GM19025 (cell line): Measurements from ENCODE around the gene IRGC.
"Not testable (repeated sequence)": the region's sequence is repeated elsewhere in the genome, so short reads cannot be mapped to it uniquely, and the experiment has no call there.

Experiments
- ATAC-seq: cut with Tn5 transposase; IDR thresholded peaks from one replicate; pipeline ENCODE4 v1.9.1; 2021; ENCODE audit warnings: mild to moderate bottlenecking, low read depth, moderate library complexity; ENCODE audit not compliant: unreplicated experiment

Gene IRGC, protein sequence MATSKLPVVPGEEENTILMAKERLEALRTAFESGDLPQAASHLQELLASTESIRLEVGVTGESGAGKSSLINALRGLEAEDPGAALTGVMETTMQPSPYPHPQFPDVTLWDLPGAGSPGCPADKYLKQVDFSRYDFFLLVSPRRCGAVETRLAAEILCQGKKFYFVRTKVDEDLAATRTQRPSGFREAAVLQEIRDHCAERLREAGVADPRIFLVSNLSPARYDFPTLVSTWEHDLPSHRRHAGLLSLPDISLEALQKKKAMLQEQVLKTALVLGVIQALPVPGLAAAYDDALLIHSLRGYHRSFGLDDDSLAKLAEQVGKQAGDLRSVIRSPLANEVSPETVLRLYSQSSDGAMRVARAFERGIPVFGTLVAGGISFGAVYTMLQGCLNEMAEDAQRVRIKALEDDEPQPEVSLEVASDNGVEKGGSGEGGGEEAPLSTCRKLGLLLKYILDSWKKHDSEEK

DNA sequence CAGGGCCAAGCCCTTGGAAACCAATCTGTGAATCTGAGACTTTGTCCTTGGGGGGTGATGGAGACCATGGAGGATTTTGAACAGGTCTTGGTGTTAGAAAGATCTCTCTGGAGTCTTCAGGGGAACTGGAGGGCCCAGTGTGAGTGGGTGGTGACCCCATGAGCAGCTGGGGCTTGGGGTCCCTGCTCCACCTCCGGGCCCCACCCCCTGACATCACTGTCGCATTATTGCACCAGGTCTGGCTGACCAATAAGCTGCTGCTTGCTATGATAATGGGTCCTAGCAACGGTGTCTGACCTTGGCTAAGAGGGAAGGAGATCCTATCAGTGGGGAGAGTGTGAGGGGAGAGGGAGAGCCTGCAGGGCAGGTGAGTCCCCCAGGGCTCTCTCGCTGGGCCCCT is at the start of gene IRGC:
IRGC (plus strand) TSS at position 301 of the 400 bp plus-strand sequence. CDS start 2,483 bp downstream, outside the sequence.
- ATAC-seq, result no peak

DNA sequence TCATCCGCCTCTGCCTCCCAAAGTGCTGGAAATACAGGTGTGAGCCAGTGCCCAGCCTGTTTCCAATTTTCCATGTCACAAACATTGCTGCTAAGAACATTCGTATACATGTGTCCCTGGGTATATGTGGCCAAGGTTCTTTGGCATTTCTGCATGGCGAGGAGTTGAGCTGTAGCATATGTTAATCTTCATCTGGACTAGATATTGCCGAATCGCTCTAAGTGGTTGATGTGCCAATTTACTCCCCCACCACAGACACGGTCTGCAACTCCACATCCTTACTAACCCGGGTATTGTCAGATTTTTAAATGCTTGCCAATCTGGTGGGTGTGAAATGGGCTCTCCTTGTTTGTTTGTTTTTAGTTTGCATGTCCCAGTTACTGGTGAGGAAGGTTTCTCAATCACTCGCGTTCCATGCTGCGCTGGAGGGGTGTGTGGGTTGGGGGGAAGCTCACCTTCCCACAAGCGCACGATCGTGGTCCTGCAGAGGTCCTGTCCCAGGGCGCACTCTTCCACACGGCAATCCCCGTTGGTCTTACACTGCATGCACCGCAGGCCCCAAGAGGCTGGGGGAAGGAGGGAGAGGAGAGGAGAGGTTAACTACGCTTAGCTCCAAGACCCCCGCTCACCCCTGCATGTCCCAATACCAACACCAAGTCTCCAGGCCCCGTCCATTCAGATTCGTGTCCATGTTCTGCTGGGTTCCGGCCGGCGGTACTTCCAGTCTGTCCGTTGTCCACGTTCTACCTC is 48.6 kb upstream of the IRGC start:
- ATAC-seq, result no peak

DNA sequence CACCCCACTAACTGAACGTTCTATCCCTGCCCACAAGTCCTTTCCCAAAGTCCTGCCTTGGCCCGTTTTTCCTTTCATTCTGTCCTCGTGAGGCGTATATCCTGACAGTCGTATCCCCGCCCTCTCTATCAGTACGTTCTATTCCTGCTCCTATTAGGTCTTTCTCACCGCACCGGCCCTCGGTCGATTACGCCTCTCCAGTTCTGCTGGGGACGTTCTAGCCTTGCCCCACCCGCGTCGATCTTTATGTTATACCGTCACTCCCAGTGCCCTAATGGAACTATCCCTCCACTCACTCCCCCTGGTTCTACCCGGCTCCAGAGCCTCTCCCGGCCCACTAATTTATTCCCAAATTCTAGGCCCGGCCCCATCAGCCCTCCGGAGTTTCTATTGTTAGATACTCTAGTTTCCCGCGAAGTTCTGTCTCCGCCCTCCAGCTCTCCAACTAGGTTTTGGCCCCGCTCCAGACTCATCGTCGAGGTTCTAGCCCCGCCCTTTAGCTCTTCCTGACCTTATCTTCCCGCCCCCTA is 47.9 kb upstream of the IRGC start:
- ATAC-seq, result no peak

DNA sequence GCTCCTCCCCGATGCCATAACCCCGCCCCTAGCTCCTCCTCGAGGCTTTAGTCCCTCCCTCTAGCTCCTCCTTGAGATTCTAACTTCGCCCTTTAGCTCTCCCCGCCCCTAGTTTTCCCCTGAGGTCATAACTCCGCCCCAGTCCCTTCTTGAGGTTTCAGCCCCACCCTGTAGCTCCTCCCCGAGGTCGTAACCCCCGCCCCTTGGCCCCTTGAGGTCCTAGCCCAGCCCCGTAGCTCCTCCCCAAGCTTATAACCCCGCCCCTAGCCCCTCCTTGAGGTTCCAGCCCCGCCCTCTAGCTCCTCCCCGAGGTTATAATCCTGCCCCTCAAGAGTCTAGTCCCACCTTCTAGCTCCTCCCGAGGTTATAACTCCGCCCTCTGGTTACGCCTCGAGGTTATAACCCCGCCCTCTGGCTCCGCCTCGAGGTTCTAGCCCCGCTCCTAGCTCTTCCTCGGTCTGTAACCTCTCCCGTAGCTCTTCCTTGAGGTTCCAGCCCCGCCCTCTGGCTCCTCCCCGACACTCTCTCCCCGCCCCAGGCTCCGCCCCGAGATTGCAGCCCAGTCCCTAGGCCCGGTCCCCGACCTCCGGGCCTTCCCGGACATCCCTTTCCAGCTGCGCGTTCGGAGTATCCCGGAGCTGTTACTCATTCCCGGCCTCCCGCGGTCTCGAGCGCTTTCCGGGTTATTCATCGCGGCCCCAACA is 47.3 kb upstream of the IRGC start:
- ATAC-seq, result peak; percentile 77

DNA sequence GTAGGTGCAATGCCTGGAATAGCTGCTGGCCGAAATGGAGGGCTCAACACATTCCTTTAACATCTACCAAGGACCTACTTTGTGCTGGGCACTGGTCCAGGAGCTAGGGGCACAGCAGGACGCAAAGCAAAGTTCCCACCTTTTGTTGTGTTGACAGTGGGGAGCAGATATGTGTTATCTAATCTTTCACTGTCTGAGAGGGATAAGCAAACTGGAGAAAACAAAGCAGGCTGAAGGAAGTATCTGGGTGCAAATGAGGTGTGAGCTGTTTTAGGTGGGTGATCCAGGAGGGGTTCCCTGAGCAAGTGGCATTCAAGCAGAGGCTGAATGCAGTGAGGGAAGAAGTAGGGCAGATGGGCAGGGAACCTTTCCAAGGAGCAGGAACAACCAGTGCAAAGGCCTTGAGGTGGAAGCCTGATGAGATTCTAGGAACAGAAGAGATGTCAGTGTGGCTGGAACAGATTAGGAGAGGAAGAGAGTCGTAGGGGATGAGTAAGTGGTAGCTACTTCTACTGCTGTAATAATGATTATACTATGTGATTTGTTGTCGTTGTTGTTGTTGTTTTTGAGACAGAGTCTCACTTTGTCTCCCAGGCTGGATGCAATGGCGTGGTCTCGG is 43.7 kb upstream of the IRGC start:
- no peak for ATAC-seq

DNA sequence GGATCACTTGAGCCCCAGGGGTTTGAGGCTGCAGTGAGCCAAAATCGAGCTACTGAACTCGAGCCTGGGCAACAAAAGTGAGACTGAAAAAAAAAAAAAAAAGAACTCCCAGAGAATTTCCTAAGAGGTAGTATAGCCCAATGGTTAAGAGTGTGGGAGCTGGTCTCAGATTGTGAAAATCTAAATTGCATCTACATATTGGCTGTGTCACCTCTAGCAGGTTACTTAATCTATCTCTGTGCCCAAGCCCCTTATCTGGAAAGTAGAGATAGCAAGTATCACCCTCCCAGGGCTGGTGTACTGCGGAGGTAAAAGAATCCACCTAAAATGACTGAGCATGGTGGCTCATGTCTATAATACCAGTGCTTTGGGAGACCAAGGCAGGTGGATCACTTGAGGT is 42.2 kb upstream of the IRGC start:
- no peak for ATAC-seq

DNA sequence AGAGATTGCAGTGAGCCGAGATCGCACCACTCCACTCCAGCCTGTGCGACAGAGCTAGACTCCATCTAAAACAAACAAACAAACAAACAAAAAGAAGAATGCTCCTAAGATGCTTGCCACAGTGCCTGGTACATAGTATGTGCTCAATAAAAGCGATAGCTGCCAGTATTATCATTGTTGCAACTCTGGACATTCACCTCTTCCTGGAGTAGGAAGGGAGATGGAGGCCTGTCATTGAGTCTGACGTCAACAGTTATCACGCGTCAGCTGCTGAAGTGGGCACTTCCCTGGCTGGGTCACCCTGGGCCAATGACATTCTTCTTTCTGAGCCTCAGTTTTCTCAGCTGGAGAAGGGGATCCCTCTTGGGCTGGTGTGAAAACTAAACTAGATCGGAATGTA is 41.7 kb upstream of the IRGC start:
- ATAC-seq, result no peak

DNA sequence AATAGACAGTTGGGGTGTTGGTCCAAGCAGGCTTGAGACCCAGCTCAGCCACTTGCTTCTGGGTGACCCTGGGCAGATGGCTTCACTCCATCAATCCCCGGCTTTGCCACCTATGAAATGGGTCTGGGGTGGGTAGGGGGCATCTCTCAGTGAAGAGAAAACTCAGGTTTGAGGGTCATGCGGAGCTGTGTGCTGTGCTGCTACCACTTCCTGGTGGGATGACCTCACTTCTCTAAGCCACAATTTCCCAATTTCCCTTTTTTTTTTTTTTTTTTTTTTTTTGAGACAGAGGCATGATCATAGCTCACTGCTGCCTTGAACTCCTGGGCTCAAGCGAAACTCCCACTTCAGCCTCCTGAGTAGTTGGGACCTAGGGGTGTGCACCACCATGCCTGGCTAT is 41.3 kb upstream of the IRGC start:
- no peak for ATAC-seq

DNA sequence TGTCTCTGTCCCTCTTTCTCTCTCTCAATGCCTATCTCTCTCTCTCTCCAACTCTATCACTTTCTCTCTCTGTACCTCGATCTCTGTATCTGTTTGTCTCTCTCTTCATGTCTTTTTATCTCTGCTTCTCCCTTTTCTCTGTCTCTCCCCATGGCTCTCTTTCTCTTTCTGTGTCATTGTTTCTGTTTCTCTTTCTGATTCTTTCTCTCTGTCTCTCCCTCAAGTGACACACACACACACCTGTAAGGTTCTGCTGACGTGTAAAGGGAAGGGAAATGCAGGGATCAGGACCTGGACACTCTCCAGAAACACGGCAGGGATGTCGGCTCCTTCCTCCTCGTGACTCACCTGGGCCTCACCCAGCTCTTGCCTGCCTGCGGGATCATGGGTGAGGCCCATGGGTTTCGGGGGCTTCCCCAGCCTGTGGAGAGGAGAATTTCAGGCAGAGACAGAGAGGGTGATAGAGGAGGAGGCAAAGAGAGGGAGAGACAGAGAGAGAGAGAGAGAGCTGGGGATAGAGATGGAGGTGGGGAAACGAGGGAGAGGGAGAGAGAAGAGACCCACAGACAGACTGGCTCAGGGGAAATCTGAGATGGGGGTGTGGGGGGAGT is 40.5 kb upstream of the IRGC start:
- peak; percentile 53 for ATAC-seq

DNA sequence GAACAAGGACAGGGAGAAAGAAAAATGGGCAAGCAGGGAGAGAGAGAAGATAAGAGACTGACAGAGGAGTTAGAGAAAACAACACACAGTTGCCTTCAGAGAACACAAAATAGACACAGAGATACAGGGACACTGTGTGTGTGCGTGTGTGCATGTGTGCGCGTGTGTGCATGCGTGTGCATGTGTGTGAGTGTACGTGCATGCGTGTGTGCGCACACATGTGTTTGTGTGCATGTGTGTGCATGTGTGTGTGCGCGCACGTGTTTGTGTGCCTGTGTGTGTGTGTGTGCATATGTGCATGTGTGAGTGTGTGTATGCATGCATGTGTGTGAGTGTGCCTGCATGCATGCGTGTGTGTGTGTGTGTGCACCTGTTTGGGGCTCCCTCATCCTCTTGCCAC is 40.0 kb upstream of the IRGC start:
- no peak for ATAC-seq

DNA sequence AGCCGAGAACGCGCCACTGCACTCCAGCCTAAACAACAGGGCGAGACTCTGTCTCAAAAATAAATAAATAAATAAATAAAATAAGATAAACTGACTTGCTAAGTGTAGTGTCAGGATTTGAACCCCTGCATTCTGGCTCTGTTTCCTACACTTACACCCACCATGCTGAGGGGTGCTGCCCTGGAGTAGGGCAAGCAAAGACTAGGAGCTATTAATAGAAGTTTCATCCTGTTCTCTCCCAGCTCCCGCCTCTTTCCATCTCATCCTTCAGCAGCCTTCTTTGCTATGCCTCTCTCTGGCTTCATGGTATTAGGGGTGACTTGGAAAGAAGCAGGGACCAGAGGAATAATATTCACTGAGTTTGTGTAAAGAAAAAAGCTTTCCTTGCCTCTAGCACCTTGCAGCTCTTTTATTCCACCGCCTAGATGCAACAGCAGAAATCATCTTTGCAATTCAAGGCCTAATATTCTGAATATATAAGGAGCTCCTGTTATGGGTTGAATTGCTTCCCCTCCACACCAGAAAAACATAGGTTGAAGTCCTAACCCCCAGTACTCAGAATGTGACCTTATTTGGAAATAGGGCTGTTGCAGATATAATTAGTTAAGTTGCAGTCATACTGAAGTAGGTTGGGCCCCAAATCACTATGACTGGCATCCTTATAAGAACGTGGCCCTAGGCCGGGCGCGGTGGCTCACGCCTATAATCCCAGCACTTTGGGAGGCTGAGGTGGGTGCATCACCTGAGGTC is 37.2 kb upstream of the IRGC start:
- ATAC-seq, result no peak

DNA sequence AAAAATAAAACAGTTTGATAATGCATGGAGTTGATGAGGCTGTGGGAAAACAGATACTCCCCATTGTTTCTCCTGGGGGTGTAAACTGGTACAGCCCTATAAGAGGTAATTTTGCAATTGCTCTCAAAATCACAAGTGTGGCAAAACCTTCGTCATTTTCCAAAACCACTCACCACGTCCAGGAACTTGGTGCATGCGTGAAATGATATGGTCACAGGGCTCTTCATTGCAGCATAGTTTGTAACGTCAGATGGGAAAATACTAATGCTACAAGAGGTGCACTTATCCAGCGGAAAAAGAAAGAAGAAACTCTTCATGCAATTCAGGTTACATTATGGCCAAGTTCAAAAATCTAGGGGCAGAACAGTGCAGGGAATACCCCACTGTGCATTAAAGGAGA is 34.1 kb upstream of the IRGC start:
- ATAC-seq, result no peak

DNA sequence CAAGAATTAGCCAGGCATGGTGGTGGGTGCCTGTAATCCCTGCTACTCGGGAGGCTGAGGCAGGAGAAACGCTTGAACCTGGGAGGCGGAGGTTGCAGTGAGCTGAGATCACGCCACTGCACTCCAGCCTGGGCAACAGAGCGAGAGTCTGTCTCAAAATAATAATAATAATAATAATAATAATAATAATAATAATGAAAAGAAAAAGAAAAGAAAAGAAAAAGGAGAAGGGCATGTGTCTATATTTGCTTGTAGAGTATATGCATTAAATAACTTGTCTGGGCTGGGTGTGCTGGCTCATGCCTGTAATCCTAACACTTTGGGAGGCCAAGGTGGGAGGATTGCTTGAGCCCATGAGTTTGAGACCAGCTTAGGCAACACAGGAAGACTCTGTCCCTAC is 33.6 kb upstream of the IRGC start:
- ATAC-seq, result not testable (repeated sequence)

DNA sequence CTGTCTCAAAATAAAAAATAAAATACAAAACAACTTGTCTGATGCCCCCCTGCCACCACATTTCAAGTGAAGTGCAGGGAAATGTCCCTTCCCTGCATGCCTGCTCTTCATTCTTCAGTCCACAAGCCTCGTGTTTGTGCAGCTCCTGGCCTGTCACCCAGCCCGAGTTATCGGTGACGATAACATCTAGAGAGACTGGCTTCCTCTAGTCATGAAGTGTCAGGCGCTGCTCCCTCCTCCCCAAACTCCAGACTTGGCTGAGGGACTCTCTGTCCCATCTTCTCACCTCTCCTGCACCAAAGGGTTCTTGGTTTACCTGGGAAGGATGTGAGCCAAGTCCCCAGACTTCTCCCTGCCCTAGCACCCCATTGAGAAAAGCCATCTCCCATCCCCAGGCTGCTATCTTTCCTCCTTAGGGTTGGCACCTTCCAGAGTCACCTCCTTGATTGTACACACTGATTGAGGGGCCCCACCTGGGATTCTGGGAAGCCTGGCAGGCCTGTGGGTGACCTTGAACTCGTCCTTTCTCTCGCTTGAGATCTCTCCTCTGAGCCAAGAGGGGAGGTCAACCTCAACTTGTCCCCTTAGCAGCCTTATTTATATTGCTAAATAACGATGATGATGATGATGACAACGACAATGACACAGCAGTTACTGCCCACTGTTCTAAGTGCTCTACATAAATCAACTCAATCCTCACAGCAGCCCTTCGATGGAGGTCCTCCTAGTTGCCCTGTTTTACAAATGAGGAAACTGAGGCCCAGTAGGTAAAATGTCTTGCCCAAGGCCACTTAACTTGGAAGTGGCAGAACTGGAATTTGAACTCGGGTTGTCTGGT is 32.8 kb upstream of the IRGC start:
- no peak for ATAC-seq

DNA sequence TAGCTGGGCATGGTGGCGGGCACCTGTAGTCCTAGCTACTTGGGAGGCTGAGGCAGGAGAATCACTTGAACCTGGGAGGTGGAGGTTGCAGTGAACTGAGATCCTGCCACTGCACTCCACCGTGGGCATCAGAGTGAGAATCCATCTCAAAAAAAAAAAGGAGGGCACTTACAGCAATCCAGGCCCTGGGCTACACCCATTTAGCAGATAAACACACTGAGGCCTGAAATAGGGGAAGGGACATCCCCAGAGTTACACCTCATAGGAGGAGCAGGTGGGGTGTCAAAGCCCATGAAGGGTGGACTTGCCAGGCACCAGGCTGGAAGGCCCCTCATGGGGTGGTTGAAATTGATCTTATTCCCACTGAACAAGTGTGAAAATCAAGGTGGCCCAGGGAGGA is 32.0 kb upstream of the IRGC start:
- ATAC-seq, result no peak

DNA sequence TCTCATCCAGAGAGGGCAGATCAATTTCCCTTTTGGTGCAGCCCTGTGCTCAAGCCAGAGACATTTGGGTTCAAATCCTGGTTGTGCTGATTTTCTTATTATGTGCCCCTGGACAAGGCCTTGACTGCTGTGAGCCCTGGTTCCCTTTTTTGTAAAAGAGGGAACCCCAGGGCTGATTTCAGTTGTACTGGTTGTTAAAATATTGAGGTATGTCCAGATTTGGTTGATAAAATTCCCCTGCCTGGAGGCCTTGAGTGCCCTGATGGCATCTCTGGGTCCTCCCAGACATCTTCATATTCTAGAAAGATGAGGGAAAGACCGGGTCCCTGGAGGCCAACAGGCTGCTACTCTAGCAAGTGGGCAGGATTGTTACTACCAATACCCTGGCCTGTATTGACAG is 31.6 kb upstream of the IRGC start:
- no peak for ATAC-seq

DNA sequence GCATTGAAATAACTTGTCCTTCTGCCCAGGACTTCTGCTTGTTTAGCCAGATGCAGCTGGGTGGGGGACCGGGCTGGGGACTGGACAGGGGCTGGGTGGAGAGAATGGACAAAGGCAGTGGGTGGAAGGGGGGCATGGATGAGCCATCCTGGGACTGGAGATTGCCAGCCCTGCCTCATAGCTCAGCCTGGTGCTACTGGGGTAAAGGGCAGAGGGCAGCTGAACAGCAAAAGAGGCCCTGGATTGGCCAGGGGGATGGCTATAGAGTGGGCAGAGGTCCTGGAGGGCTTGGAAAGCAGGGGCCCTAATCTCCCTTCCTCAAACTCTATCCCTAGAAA is 28.2 kb upstream of the IRGC start:
- ATAC-seq, result no peak

DNA sequence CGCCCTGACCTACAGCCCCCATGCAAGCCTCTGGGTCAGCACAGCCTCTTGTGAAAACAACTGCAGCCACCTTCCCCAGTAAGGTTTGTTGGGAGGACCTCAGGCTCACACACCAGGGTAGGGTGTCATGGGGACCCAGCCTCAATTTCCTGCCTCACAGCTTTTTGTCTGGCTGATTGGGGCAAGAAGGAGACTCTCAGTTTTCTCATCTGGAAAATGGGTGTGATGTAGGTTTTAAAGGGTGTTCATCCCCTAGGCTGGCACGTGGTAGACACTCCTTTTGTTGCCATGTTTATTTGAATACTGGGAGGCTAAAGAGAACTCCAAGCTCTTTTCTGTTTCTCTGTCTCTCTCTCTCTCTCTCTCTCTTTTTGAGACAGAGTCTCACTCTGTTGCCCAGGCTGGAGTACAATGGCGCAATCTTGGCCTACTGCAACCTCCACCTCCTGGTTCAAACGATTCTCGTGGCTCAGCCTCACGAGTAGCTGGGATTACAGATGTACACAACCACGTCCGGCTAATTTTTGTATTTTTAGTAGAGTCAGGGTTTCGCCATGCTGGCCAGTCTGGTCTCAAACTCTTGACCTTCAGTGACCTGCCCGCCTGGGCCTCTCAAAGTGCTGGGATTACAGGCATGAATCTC is 27.7 kb upstream of the IRGC start:
- no peak for ATAC-seq
